ENCODE data around the gene ZIC5. TPM values are rescaled to one million over a fixed set of nuclear protein-coding genes. Genes with fewer than 3 reads are reported as not detected.

Gene ZIC5
- polyA plus RNA-seq, 5 donors: not detected

DNA sequence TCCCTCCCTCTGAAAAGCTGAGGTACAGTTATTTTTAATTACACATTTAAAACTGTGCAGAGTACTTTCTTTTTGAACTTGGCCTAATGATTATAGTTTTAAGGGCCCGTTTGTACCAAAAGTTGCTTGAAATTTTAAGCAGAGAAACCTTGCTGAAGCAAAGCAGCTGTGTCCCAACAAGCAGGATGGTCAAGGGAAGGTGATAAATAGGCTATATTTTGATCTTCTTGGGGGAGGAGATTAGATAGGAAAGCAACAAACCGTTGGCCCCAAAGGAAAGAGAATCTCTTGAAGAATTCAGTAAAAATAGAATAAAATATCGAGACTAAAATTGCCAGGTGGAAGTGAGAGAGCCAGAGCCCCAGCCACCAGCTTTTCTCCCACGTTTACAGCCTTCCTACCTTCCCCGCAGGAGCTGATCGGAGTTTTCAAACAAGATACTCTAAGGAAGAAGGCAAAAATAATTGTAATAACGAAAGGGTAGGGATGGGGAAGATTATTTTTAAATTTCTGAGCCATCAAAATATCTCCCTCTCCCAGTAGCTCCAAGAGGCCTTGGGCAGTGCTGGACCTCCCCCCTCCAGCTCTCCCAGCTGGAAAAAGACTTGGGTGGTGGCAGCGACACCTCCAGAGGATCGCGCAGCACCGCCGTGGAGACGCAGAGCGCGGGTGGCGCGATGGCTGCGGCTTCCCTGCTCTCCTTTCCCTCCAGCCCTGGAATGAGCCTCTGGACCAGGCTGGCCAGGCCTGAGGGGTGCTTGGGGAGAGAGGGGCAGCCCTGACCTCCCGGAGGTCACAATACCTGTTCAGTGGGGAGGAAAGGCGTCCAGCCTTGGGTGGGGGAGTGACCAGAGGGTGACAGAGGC, 15.8 kb upstream of the ZIC5 start:
- DNase-seq: no peak

DNA sequence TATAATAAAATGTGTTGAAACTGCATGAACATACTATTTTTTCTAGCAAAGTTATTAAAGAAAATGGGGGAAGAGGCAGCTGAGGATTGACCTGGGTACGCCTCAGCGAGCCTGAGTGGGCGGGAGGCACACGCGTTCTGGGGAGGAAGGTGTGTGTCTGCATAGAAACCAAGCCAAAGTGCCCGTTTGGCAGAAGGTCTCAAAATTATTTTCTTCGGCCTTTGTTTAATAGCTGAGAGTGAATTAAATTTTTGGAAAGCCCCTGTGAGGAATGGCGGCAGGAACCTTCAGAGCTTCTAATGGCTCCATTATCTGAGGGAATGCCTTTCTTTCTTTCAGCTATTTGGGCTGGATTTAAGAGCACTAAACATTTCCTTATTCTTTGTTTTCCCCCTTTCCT, 15.2 kb upstream of the ZIC5 start:
- no peak for DNase-seq

DNA sequence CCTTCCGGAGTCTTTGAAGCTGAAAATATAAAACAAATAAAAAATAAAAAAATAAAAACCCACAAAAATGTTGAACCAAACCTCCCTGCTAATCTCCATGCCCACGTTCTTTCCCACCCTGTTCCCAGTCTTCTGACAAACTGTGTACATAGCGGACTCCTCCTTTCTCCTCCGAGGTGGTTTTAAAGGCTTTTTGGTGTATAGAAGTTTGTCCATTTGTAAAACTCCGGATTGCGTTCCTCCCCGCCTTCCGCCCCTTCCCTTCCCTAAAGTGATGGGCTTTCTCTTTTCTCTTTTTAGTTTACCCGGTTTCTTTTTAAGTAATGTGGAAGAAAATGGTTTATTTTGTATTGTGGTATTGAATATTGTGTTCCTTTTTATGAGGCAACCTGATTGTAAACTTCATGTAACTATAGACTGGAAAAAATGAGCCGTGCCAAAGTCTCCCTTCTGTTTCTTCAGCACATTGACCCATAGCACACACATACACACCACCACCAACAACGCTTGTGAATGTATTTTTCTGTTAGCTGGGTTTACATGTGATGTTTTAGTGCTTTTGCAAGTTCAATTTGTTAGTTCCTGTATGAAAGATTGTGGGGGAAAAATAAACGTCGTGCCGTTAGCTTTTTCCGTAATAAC, 14.4 kb upstream of the ZIC5 start:
- no peak for DNase-seq

DNA sequence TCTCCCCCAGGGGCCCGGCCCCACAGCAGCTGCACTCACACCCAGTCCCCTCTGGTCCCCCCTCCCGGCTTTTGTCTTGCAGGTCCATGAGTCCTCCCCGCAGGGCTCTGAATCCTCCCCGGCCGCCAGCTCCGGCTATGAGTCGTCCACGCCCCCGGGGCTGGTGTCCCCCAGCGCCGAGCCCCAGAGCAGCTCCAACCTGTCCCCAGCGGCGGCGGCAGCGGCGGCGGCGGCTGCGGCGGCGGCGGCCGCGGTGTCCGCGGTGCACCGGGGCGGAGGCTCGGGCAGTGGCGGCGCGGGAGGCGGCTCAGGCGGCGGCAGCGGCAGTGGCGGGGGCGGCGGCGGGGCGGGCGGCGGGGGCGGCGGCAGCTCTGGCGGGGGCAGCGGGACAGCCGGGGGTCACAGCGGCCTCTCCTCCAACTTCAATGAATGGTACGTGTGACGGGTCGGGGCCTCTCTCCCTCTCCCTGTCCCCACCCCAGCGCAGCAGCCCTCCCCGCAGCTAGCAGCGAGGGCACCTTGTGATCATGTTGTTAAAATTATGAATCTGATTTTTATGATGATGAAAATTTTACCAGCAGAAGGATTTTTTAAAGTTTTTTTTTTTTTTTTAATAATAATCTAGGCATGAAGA, 13.8 kb upstream of the ZIC5 start:
- no peak for DNase-seq

DNA sequence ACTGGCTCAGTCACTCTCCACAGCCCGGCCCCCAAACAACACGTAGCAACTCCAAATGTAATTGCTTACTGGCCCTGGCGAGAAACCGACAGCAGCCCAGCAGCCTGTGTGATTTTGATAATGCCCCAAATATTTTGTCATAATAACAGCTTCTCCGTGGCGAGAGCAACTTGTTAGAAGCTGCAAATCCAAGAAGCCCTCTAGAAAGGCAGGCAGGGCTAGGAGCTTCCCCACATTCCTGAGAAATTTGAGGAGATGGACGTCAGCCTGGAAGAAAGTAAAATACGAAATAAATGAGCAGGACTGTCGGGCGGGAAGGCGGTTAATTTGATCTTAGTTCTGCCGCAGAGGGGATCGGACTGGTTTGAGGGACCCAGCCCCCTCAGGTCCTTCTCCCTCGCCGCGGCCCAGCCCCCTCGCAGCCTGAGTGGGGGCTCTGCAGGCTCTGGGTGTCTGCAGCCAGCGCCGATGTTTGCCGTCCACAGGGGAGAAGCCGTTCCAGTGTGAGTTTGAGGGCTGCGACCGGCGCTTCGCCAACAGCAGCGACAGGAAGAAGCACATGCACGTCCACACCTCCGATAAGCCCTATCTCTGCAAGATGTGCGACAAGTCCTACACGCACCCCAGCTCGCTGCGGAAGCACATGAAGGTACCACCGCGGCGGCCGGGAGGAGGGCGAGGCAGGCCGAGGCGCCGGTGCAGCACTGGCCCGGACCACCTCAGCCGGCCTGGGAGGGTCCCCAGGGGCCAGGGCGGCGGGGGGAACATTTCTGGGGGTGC, 13.1 kb upstream of the ZIC5 start:
- DNase-seq: no peak

DNA sequence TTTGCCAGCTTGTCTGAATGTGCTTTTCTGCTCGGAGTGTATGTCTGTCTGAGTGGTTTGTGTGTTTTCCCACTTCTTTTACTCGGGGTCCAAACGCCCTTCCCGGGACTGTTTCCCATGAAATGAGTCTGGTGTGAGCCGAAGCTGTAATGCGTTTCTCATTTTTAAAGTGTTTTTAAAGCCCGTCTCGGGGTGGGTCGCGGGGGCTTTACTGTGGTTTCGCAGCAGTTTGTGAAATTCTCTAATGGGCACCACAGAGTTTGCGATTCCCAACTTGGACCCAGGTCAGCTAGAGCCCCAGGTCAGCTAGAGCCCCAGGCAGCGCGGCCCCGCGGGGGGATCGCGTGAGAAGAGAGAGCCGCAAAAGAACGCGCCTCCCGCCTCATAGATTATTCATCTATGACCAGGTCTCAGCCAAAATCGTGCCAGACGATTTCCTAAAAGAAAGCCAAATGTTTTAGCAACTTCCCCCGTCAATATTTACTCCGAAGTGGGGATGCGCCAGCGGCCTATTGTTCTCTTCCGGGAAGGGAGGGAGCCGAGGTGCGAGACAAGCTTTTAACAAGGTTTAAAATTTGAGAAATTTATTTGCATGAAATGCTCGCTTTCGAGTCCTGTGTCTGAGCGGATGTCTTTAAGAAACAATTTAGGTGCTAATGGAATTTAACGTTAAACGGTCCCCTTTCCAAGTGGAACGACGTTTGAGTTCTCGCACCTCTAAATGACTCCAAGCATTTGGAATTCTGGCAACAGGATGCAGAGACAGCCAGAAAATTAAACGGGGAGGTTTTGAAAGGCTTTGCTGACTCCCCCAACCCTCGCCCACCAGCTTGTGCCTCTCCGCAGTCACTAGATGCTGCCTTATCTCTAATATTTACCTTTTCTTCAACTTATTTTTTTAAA, 12.2 kb upstream of the ZIC5 start:
- no peak for DNase-seq

DNA sequence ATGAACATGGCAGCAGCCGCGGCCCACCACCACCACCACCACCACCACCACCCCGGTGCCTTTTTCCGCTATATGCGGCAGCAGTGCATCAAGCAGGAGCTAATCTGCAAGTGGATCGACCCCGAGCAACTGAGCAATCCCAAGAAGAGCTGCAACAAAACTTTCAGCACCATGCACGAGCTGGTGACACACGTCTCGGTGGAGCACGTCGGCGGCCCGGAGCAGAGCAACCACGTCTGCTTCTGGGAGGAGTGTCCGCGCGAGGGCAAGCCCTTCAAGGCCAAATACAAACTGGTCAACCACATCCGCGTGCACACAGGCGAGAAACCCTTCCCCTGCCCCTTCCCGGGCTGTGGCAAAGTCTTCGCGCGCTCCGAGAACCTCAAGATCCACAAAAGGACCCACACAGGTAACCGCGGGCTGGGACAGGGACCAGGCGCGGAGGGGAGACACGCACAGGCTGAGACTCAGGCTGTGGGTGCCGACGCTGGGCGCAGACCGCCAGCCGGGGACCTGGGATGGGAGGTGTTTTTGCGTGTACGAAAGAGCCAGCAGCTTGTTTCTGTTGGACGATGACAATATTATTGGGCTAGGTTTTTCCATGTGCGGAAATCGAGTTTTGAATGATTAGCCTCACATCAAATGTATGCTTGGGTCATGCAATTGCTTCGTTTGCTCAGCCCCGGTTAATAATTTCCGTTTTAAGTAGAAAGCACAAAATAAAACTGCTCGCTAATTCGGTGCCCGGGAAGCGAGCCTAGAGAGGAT, 11.3 kb upstream of the ZIC5 start:
- no peak for DNase-seq

DNA sequence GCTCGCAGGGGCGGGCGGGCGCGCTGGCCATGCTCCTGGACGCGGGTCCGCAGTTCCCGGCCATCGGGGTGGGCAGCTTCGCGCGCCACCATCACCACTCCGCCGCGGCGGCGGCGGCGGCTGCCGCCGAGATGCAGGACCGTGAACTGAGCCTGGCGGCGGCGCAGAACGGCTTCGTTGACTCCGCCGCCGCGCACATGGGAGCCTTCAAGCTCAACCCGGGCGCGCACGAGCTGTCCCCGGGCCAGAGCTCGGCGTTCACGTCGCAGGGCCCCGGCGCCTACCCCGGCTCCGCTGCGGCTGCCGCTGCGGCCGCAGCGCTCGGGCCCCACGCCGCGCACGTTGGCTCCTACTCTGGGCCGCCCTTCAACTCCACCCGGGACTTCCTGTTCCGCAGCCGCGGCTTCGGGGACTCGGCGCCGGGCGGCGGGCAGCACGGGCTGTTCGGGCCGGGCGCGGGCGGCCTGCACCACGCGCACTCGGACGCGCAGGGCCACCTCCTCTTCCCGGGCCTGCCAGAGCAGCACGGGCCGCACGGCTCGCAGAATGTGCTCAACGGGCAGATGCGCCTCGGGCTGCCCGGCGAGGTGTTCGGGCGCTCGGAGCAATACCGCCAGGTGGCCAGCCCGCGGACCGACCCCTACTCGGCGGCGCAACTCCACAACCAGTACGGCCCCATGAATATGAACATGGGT, 10.6 kb upstream of the ZIC5 start:
- no peak for DNase-seq

DNA sequence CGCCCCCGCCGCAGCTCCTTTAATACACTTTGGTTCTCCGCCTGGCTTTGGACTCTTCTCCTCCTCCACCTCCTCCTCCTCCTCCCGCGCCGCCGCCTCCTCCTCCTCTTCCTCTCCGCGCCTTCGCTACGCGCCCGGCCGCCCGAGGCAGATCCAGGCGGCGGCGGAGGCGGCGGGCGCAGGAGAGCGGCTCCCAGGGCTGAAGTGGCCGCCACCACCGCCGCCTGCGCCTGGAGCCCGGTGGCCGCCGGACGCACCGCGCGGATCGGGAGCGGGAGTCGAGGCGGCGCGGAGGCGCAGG, 10.1 kb upstream of the ZIC5 start, which contains the start of gene ZIC2:
Gene ZIC2 (plus strand): TSS at position 50 of the 301 bp plus-strand sequence. CDS start 281 bp downstream, outside the sequence.
- DNase-seq: no peak

DNA sequence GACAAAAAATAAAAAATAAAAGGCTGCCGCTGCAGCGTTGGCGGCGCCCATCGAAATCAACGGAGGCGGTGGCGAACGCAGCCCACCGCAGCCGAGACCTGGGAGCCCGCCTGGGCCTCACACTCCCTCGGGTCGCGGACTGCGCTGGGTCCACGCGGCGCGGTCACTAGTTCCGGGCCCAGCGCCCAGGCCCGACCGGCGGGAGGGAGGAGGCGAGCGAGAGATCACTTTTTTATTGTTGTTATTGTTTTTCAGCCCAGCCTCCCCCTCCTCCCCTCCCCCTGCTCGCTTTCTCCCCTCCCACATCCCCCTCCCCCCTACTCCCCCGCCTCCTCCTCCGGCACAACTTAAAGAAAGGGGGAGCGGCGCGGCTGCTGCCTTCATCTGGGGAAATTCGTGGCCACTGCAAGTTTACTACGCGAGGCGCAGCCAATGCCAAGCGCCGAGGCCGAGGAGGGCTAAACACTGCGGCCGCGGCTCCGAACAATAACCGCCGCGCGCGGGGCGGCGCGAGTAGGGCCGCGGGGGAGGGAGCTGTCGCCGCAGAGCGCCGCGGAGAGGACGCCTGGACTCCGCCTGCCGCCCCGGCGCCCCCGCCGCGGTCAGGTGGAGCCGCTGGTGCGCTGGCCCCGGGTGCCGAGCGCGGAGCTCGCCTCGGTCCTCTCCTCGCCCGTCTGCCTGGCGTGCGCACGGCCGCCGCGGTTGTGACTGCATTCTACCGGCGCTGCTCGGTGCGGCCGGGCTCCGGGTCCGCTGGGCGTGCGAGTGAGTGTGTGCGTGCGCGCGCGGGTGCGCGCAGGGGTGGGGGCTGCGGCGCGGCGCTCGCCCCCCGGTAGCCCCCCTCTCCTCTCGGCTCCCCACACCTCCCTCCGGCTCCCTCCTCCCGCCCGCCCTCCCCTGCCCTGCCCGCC, 9.5 kb upstream of the ZIC5 start:
- DNase-seq: no peak

DNA sequence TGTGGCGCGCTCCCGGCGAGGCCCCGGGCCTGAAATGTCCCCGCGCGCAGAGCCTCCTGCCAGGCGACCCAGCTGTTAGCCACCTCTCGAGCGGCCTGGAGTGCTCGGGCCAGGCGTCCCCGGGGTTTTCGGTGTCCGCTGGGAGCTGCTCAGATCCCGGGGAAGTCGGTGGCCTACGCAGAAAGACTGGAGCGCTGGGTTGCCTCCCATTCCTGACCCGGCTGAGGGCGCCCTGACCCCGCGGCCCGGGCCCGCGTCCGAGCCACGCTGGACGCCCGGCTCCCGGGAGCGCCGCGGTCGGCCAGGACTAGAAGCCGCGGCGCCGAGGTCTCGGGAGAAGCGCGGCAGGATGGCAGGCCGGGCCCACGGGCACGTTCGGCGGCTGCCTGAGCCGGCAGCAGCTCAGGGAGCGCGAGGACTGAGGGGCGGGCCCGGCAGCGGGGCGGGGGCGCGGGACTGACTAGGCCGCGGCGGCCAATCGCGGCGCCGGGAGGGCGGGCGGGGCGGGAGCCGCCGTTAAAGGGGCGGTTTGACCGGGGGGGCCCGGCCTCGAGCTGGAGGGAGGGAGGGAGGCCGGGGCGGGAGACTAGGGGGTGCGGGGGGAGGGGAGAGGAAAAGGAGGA, 8.7 kb upstream of the ZIC5 start:
- DNase-seq: no peak

DNA sequence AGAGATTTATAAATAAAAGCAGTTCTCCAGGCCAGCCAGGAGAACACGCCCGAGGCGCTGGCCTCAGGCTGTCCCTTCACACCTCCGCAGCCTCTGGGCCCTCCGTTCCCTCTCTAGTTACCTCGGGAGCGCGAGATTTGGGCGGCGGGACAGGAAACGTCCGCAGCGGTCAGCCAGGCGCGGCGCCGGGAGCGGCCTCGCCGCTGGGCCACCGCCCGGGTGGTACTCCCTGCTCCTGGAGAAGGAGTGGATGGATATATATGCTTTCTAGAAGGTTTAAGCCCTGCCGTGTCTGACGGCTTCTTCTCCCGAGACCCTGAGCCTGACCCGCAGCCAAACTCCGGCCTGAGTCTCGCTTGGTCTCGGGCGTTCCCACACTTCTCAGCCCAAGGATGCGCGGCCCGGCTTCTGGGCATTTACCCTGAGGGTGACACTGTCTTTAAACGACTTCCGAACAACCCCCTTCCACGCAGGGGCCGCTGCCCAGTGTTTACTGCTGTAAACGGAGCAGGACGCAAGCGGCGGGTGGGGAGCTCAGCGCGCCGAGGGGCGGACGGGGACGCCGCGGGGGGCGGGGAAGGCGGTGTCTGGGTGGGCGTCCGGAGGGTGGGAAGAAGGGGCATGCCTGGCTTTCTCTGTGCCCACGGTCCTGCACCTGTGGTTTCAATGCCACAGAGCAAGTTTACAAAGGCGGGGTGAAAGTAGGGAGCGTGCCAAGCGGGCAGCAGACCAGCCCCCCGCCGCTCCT, 8.1 kb upstream of the ZIC5 start:
- no peak for DNase-seq

DNA sequence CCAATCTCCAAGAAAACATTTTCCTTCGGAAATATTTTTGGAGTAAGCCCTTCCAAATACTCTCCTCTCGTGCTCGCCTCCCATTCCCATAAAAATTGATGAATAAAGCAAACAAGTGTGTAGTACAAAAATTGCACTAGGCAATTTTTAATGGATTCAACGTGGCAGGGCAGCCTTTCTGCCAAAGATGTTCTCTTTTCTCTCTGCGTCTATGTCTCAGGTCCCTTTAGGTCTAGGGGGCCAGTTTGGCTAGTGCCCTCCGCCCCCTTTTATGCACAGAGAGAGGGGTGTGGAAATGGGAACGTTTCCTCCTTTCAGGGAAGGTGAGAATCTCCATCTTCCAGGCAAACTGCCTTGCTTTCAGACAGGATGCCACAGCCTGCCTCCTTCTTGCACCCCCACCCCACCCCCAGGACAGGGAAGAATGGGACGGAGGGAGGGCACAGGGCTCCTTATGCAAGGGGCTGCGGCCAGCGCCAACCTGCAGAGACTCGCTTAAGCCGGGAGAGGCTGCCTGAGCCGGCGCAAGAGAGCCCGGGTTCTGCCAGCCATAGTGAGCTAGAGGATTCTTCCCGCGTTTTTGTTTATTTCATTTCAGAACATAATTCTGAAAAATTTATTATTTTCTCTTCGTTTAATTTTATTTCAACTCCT, 7.4 kb upstream of the ZIC5 start:
- no peak for DNase-seq

DNA sequence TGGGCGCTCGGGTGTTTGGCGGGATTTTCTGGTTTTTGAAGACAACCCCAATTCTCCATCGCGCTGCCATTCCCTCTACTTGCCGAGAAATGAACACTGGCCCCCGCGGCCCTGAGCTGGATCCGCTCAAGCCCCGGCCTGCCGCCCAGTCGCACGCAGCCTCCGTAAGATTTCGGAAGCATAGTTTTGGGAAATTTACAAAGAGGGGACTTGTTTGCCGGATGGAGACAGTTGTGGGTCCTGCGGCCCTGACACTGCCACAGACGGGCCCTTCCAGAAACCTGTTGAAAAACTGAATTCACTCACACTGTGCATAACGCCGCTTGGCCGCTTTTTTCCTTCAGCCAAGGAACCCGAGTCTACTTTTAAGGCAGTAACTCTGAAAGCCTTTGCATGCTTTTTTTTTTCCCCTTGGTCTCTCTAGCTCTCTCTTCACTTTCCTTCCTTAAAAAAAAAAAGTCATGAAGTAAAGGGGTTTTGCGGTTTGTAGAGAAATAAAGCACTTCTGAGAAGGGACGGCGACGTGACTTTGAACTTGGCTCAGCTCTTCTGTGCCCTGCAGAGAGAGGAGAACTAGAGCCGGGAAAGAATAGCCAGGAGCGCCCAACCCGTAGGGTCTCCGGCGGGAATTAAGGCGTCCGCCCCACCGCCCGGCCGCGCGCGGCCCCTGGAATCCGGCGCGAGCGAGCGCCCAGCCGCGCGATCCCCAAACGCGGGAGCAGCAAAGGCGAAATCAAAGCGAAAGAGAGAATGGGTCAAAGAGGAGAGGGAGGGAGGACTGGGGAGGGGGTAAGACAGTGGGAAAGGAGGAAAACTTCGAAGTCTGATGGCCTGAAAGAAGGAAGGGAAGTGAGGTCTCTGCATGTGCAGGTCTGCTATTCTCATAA, 6.6 kb upstream of the ZIC5 start:
- DNase-seq: no peak

DNA sequence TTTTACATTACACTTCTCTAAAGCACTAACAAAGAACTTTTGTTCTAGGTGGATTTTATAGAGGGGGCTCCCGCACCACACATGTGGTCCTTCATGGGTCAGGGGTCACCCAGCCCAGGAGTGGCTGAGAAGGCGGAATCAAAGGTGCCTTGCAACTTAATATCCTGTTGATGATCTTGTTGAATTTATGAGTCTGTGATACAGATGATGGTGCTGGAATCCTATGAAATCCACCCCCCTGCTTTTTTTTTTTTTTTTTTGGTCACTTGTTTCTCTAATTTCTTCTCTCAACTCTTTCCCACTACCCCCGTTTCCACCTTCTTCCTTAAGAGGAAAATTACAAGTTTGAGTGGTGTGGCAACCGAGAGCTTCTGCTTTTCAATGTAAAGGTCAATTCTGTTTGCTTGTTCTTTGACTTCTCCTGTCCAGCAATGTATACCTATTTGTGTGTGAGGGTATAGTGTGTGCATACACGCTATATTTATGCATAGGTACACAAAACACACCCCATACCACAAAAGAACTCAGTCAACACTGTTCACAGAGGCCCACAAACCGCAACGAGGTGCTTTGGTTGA, 5.9 kb upstream of the ZIC5 start:
- no peak for DNase-seq
